ENCODE data around the gene CCDC171. TPM values are rescaled to one million over a fixed set of nuclear protein-coding genes. Genes with fewer than 3 reads are reported as not detected.

The CCDC171 gene
- polyA plus RNA-seq, 1 donor from 2014 or later, result 9.1 TPM

DNA sequence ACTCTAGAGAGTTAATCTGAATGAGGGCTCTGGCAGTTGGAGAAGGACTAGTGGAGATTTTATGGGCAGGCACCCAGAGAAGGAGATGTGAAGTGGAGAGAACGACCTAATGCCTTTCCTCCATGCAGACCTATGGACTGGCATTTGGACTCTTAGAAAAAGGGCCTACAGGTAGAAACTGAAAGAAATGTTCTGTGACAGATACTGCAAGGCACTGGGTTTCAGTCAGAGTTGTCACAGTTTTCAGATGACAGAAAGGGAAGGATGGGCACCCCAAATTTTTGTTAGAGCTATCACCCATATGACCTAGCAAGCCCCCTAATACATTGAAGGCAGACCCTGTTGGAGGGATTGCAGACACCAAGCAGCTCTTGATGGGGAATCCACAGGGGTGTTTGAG is 406.8 kb downstream of the CCDC171 start:
- Histone ChIP-seq H3K4me2 (ENCODE audit: low read length) (no peak overlapping the region), H3K9ac (ENCODE audit: low read length) (no peak overlapping the region), H3K27me3 (ENCODE audit: insufficient read depth, low read depth, low read length) (no peaks in the 10 kb centered on the region), H3K79me2 (replicated peaks; ENCODE audit: insufficient read depth, low read length) (no peaks in the 10 kb centered on the region), H3K27ac (ENCODE audit: low read length) (no peak overlapping the region), H3F3A (ENCODE audit: insufficient read depth, low read length, poor library complexity, severe bottlenecking) (no peaks in the 10 kb centered on the region), H3K4me3 (ENCODE audit: low read length) (no peak overlapping the region), H3K9me2 (ENCODE audit: insufficient read depth, low read length) (no peaks in the 10 kb centered on the region), H3K9me3 (ENCODE audit: low read length) (no peaks in the 10 kb centered on the region), H4K20me1 (ENCODE audit: insufficient read depth) (no peaks in the 10 kb centered on the region), H2AFZ (ENCODE audit: low read depth, low read length) (no peak overlapping the region), H3K36me3 (ENCODE audit: insufficient read depth, low read length) (no peaks in the 10 kb centered on the region)
- TF ChIP-seq, protein P1, sequence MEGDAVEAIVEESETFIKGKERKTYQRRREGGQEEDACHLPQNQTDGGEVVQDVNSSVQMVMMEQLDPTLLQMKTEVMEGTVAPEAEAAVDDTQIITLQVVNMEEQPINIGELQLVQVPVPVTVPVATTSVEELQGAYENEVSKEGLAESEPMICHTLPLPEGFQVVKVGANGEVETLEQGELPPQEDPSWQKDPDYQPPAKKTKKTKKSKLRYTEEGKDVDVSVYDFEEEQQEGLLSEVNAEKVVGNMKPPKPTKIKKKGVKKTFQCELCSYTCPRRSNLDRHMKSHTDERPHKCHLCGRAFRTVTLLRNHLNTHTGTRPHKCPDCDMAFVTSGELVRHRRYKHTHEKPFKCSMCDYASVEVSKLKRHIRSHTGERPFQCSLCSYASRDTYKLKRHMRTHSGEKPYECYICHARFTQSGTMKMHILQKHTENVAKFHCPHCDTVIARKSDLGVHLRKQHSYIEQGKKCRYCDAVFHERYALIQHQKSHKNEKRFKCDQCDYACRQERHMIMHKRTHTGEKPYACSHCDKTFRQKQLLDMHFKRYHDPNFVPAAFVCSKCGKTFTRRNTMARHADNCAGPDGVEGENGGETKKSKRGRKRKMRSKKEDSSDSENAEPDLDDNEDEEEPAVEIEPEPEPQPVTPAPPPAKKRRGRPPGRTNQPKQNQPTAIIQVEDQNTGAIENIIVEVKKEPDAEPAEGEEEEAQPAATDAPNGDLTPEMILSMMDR (IDR thresholded peaks at IDR 0.05; ENCODE audit: poor library complexity, severe bottlenecking), result no peak
- TF ChIP-seq EP300 (conservative IDR thresholded peaks at IDR 0.05; ENCODE audit: poor library complexity, severe bottlenecking), result no peak

DNA sequence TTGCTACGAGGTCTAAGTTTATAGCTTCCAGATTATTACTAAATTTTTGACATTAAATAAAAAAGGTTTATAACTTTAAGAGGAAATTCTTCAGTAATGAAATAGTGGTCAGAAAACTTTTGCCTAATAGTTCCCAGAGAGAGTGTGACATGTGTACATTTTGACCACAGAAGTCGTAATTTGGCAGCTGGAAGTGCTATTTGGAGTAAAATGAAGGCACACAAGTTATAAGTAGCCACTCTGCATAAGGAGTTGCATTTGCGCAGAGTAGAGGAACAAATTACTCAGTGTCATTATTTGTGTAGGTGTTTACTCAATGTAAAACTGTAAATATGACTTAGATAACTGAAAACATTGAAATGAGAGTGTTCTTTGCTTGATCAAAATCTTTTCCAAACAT is 408.4 kb downstream of the CCDC171 start:
- H3K4me3 ChIP-seq (ENCODE audit: low read length), result no peak overlapping the region
- TF ChIP-seq SMC3 (conservative IDR thresholded peaks at IDR 0.05; ENCODE audit: poor library complexity), result no peak
- no peak for TF ChIP-seq MXI1 (conservative IDR thresholded peaks at IDR 0.05; ENCODE audit: poor library complexity, severe bottlenecking)
- TF ChIP-seq TAF1 (IDR thresholded peaks at IDR 0.05; ENCODE audit: low read depth), result no peak
- no peaks in the 10 kb centered on the region for H3F3A ChIP-seq (ENCODE audit: insufficient read depth, low read length, poor library complexity, severe bottlenecking)
- no peaks in the 10 kb centered on the region for H3K36me3 ChIP-seq (ENCODE audit: insufficient read depth, low read length)
- H3K27me3 ChIP-seq (ENCODE audit: insufficient read depth, low read depth, low read length), result no peaks in the 10 kb centered on the region
- H3K9ac ChIP-seq (ENCODE audit: low read length), result no peak overlapping the region
- H3K4me2 ChIP-seq (ENCODE audit: low read length), result no peak overlapping the region
- H2AFZ ChIP-seq (ENCODE audit: low read depth, low read length), result no peak overlapping the region
- no peaks in the 10 kb centered on the region for H3K9me2 ChIP-seq (ENCODE audit: insufficient read depth, low read length)
- no peaks in the 10 kb centered on the region for H3K79me2 ChIP-seq (replicated peaks; ENCODE audit: insufficient read depth, low read length)
- H3K27ac ChIP-seq (ENCODE audit: low read length), result no peak overlapping the region
- H3K9me3 ChIP-seq (ENCODE audit: low read length), result no peaks in the 10 kb centered on the region
- H4K20me1 ChIP-seq (ENCODE audit: insufficient read depth), result no peaks in the 10 kb centered on the region

DNA sequence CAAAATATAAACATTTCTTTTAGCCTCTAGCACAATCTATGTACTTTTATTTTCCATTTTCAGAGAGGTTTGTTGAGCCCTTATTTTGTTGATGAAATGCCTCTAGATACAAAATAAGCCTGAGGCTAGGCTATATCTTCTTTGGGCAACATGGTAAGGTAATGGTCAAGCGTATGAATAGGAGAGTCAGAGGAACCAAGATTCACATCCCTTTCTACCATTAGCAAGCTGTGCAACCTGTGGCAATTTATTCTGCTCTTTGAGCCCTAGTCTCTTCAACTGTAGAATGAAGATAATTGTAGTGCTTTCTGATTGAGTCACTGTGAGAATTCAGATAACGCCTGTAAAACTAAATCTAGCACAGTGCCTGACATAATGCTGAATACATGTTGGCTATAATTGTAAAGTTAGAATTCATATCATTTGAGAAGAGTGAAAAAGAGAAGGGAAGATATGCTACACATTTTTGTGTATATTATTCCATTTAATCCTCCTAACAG is 412.5 kb downstream of the CCDC171 start:
- H3K36me3 ChIP-seq (ENCODE audit: insufficient read depth, low read length), result no peaks in the 10 kb centered on the region
- H3F3A ChIP-seq (ENCODE audit: insufficient read depth, low read length, poor library complexity, severe bottlenecking), result no peaks in the 10 kb centered on the region
- no peak overlapping the region for H3K9ac ChIP-seq (ENCODE audit: low read length)
- no peak overlapping the region for H3K4me3 ChIP-seq (ENCODE audit: low read length)
- H3K27ac ChIP-seq (ENCODE audit: low read length), result no peak overlapping the region
- no peaks in the 10 kb centered on the region for H3K9me2 ChIP-seq (ENCODE audit: insufficient read depth, low read length)
- H4K20me1 ChIP-seq (ENCODE audit: insufficient read depth), result no peaks in the 10 kb centered on the region
- TF ChIP-seq, protein P2, sequence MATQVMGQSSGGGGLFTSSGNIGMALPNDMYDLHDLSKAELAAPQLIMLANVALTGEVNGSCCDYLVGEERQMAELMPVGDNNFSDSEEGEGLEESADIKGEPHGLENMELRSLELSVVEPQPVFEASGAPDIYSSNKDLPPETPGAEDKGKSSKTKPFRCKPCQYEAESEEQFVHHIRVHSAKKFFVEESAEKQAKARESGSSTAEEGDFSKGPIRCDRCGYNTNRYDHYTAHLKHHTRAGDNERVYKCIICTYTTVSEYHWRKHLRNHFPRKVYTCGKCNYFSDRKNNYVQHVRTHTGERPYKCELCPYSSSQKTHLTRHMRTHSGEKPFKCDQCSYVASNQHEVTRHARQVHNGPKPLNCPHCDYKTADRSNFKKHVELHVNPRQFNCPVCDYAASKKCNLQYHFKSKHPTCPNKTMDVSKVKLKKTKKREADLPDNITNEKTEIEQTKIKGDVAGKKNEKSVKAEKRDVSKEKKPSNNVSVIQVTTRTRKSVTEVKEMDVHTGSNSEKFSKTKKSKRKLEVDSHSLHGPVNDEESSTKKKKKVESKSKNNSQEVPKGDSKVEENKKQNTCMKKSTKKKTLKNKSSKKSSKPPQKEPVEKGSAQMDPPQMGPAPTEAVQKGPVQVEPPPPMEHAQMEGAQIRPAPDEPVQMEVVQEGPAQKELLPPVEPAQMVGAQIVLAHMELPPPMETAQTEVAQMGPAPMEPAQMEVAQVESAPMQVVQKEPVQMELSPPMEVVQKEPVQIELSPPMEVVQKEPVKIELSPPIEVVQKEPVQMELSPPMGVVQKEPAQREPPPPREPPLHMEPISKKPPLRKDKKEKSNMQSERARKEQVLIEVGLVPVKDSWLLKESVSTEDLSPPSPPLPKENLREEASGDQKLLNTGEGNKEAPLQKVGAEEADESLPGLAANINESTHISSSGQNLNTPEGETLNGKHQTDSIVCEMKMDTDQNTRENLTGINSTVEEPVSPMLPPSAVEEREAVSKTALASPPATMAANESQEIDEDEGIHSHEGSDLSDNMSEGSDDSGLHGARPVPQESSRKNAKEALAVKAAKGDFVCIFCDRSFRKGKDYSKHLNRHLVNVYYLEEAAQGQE (IDR thresholded peaks at IDR 0.05; ENCODE audit: borderline replicate concordance), result no peak
- TF ChIP-seq SMC3 (conservative IDR thresholded peaks at IDR 0.05; ENCODE audit: poor library complexity) (no peak), EZH2 (IDR thresholded peaks at IDR 0.05; ENCODE audit: borderline replicate concordance, insufficient read depth, low read length, poor library complexity, severe bottlenecking) (no peak), POLR2AphosphoS5 (IDR thresholded peaks at IDR 0.05) (no peak), TAF1 (IDR thresholded peaks at IDR 0.05; ENCODE audit: low read depth) (no peak), RAD21 (conservative IDR thresholded peaks at IDR 0.05) (no peak), EP300 (conservative IDR thresholded peaks at IDR 0.05; ENCODE audit: poor library complexity, severe bottlenecking) (no peak), MXI1 (conservative IDR thresholded peaks at IDR 0.05; ENCODE audit: poor library complexity, severe bottlenecking) (no peak)
- TF ChIP-seq, protein P1 (IDR thresholded peaks at IDR 0.05; ENCODE audit: poor library complexity, severe bottlenecking), result no peak
- H3K79me2 ChIP-seq (replicated peaks; ENCODE audit: insufficient read depth, low read length), result no peaks in the 10 kb centered on the region
- no peaks in the 10 kb centered on the region for H3K27me3 ChIP-seq (ENCODE audit: insufficient read depth, low read depth, low read length)
- H3K9me3 ChIP-seq (ENCODE audit: low read length), result no peaks in the 10 kb centered on the region
- no peak overlapping the region for H3K4me2 ChIP-seq (ENCODE audit: low read length)
- H2AFZ ChIP-seq (ENCODE audit: low read depth, low read length), result no peak overlapping the region
